IMR-90 (cell line): Measurements from ENCODE around the gene TMOD1.

Experiments
- CEBPB ChIP-seq: IDR thresholded peaks from 2 replicates; pipeline ENCODE4 v1.6.1; 2012; ENCODE audit warnings: low read depth, low read length, improper control_type of control experiment
- CTCF ChIP-seq: conservative IDR thresholded peaks from 2 replicates; pipeline ENCODE4 v1.5.1; 2012; ENCODE audit warnings: mild to moderate bottlenecking, low read depth, low read length, improper control_type of control experiment
- POLR2A ChIP-seq: IDR thresholded peaks from 2 replicates; pipeline ENCODE4 v1.6.1; 2012; ENCODE audit warnings: mild to moderate bottlenecking, low read depth, low read length
- RAD21 ChIP-seq: IDR thresholded peaks from 2 replicates; pipeline ENCODE4 v1.6.1; 2012; ENCODE audit warnings: low read length, improper control_type of control experiment
- RCOR1 ChIP-seq: IDR thresholded peaks from 2 replicates; pipeline ENCODE4 v1.6.1; 2012; ENCODE audit warnings: mild to moderate bottlenecking, low read length, improper control_type of control experiment; ENCODE audit not compliant: insufficient replicate concordance
- RFX5 ChIP-seq: IDR thresholded peaks from 2 replicates; pipeline ENCODE4 v1.8.0; 2012; ENCODE audit warnings: low read depth, mild to moderate bottlenecking, low read length, moderate library complexity
- SMC3 ChIP-seq: fragments of 150-350 bp; IDR thresholded peaks from 2 replicates; pipeline ENCODE4 v1.6.1; 2016; ENCODE audit warnings: low read depth, mild to moderate bottlenecking, antibody characterized with exemption, low read length, moderate library complexity

GRCh38 chr9:97577051-97577450, 75.6 kb downstream of the TMOD1 start:
- TF ChIP-seq POLR2A (no peak), CTCF (no peak), RAD21 (no peak), SMC3 (no peak), CEBPB (no peak), RCOR1 (no peak), RFX5 (no peak)
